Astrocyte of the cerebellum (primary cell): ENCODE results near the gene LRP6.
"Not testable (repeated sequence)": the region's sequence is repeated elsewhere in the genome, so short reads cannot be mapped to it uniquely, and the experiment has no call there.

Source experiments
- DNase-seq: peaks from one replicate; pipeline ENCODE4 v3.0.0-alpha.2; 2011; ENCODE audit warnings: low read depth
- H3K4me3 ChIP-seq: 2 replicates; pipeline ENCODE4 v1.5.1; 2011; ENCODE audit warnings: mild to moderate bottlenecking, low read depth, low read length, moderate library complexity
- CTCF ChIP-seq: IDR thresholded peaks from 2 replicates; pipeline ENCODE4 v1.5.1; 2012; ENCODE audit warnings: low read length, low read depth, moderate library complexity, mild to moderate bottlenecking; ENCODE audit errors: missing control alignments
- in situ Hi-C: cut with HindIII; loops from 2 replicates; pipeline ENCODE4 v1.10.0; 2017; ENCODE audit warnings: low sequenced_read_pairs

LRP6 gene

DNA sequence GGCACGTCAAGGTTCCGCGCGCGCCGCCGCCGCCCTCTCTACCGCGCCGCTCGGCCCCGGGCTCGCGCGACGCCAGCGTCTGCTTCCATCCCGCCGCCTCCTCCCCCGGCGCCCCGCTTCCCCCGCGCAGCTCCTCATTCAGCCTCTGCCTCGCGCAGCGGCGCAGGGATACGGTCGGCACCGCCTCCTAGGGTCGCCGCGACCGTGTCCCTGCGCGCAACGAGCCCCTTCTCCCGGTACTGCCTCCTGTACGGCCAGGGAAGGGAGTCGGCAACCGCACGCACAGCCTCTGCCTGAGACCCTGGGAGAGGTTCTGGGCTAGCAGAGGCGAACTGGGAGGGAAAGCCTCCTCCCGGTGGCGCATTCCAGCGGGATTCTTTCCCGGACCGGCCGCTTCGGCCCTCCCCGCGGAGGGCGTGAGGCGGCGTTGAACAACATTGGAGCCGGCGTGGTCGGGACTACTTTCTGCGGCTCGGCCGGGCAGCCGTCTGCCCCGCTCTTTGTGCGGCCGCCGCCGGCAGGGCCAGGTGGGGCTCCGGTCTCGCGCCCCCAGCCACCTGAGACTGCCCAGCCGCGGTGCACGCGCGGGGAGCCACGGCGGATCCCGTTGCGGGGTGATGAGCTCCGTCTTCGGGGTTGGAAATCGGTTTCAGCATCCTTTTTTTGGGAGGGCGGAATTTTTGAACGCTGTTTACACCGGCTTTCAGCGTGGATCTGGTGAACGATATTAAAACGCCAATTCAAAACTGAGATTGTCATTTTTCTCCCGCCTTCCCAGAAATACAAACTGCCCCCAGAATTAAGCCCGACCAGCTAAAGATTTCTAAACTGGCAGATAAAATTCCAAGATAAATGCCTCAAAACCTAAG lies at the start of gene LRP6:
LRP6 (minus strand) TSS at position 172 of the 869 bp plus-strand sequence. CDS start 309 bp downstream, outside the sequence.
- TF ChIP-seq CTCF, result no peak
- DNase-seq, result peak; percentile 89
- H3K4me3 ChIP-seq, result peak within 1 kb of the TSS; percentile 63
- in situ Hi-C loops, result loop anchor here (10.0 kb wide), 1 partner anchor 58 kb away; no protein-coding TSS in a partner anchor

DNA sequence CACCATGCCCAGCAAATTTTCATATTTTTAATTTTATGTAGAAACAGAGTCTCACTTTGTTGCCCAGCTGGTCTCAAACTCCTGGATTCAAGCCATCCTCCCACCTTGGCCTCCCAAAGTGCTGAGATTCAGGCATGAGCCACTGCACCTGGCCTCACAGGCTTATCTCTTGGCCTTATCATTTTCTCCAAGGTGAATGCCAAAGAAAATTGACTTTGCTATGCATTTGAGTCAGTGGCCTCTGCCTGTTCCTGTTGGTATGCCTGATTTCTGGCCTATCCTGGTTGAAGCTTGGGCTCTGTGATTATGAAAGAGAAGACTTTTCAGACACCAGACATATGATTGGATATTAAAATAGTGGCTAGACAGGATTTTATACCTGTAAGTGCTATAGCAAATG lies 49.0 kb upstream of the LRP6 start:
- TF ChIP-seq CTCF, result no peak
- DNase-seq, result no peak
- in situ Hi-C loops, result no loop called here
- H3K4me3 ChIP-seq, result no peak overlapping the region

- DNase-seq, in situ Hi-C loops, H3K4me3 ChIP-seq: not testable (repeated sequence)
Observed at GRCh38 chr12:12310695-12311094, 43.9 kb upstream of the LRP6 start.

DNA sequence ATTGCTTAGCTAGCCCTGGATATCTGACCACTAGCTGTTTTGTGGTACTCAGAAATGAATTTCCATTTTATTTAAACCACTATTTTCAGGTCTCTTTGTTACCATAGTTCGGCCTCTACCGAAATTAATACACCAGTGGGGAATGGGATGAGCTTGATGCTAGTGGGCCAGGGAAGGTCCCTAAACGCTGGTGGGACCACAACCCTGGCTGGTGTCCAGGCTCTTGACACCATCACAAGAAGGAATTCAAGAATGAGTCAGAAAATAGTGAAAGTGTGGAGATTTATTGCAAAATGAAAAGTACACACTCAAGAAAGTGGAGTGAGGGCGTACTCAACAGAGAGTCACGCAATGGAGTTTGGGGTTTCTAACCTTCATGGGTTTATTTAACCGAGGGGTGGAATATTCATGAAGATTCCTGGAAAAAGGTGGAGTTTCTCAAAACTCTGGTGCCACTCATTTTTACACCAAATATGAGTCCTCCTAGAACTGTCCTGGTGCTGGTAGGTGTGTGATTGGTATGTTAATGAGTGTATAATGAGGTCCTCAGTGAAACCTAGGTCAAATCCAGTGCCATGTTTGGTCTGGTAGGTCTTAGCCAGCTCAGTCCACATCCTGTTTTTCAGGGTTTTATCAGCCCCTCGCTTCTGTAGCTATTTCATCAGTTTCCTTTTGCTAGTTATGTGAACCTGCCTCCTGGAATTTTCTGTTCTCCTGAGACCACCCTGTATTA lies 38.9 kb upstream of the LRP6 start:
- in situ Hi-C loops, result no loop called here
- no peak for TF ChIP-seq CTCF
- H3K4me3 ChIP-seq, result no peak overlapping the region
- no peak for DNase-seq

DNA sequence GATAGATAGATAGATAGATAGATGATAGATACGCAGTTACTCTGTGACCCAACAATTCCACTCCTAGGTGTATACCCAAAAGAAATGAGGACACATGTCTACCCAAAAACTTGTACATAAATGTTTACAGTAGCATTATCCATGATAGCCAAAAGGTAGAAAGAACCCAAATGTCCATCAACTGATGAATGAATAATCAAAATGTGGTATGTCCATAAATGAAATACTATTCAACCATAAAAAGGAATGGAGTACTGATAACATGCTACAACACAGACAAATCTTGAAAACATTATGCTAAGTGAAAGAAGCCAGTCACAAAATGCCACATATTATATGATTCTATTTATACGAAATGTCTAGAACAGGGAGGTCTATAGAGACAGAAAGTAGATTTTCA lies 36.1 kb upstream of the LRP6 start:
- no peak overlapping the region for H3K4me3 ChIP-seq
- in situ Hi-C loops, result no loop called here
- no peak for TF ChIP-seq CTCF
- no peak for DNase-seq

DNA sequence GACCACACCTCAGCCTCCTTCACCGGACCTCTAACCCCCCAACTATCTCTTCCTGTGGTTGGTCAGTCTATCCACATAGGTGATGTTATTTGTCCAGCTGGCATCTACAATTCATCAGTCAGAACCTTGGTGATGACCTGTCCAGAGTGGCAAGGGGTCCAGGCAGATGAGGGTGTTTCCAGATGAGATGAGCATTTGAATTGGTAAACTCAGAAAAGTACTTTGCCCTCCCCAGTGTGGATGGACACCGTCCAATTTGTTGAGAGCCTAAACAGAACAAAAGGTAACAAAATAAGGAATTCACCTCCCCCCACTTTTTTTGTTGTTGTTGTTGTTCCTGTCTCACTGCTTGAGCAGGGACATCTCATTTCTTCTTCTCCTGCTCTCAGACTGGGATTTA lies 34.3 kb upstream of the LRP6 start:
- TF ChIP-seq CTCF, result no peak
- in situ Hi-C loops, result no loop called here
- no peak for DNase-seq
- H3K4me3 ChIP-seq, result no peak overlapping the region
